NCI-H226 (cell line): Measurements from ENCODE around the gene TLR4.

Experiments used
- DNase-seq: peaks from one replicate; pipeline ENCODE4 v3.0.0-alpha.2; 2015

Gene TLR4

DNA sequence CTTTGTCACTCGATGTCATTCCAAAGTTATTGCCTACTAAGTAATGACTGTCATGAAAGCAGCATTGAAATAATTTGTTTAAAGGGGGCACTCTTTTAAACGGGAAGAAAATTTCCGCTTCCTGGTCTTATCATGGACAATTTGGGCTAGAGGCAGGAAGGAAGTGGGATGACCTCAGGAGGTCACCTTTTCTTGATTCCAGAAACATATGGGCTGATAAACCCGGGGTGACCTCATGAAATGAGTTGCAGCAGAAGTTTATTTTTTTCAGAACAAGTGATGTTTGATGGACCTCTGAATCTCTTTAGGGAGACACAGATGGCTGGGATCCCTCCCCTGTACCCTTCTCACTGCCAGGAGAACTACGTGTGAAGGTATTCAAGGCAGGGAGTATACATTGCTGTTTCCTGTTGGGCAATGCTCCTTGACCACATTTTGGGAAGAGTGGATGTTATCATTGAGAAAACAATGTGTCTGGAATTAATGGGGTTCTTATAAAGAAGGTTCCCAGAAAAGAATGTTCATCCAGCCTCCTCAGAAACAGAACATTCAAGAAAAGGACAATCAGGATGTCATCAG lies 11.3 kb downstream of the TLR4 start:
- no peak for DNase-seq

GRCh38 chr9:117718085-117718484 lies 13.9 kb downstream of the TLR4 start:
- DNase-seq: no peak

DNA sequence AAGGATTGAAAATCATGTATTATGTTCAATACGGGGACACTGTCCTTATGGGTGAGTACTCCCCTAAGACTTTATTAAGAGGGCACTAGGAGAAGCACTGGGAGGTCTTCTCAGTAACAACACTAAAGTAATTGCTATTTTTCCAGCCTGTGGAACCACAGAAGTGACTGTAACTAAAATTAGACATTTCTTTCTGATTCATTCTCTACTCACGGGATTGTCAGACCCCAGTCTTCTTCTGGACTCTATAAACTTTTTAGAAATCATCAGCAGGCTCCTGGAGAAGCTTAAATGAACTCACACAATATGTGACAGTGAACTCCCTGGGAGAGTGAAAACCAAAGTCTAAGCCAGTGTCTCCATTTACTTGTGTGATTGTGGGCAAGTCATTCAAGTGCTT lies 14.5 kb downstream of the TLR4 start:
- no peak for DNase-seq

DNA sequence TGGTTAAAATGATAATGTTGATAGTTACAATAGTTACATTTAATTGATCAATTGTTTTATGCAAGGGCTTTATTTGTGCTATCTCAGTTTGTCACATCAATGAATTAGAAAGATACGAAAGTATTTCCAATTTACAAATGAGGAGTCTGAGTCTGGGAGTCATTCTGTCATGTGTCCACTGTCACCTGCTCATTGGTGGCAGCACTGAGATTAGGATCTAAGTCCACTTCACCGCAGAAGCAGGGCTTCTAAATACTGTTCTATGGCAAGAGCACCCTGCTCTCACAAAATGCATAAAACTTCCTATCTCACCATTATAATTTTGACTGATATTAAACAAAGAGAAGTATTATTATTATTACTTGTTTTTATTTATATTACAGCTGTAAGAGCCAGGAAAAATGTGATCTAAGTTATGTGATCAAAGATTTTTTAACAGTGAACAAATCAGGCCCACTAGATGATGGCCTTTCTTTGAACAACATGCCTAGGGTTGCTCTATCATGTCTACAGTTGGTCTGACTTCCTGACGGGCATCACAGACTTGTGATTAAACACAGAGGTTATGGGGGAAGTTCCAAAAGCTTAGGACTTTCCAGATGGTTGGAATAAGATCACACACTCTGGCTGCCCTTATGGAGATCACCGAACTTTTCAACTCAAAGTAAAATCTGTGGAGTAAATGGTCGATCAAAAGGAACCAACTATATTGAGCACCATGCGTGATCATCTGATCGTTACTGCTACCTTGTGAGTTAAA lies 15.1 kb downstream of the TLR4 start:
- no peak for DNase-seq

GRCh38 chr9:117720066-117720465 lies 15.9 kb downstream of the TLR4 start:
- no peak for DNase-seq

DNA sequence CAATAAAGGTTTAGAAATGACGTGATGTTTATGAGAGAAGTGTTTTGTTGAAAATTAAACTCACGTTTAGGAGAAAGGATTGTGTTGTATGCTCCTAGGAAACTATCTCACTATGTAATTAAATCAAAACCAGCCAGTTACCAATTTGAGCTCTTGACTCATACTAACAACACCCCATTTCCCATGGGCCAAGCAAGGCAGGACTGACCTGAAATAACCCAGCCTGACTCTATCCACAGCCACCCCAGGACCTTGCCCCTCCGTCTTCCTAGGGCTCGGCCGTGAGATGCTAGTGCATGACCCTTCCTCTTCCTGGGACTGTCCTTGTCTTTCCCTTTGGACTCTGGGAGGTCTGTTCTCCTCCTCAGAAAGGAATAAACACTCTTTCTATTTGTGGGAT lies 16.4 kb downstream of the TLR4 start:
- no peak for DNase-seq

DNA sequence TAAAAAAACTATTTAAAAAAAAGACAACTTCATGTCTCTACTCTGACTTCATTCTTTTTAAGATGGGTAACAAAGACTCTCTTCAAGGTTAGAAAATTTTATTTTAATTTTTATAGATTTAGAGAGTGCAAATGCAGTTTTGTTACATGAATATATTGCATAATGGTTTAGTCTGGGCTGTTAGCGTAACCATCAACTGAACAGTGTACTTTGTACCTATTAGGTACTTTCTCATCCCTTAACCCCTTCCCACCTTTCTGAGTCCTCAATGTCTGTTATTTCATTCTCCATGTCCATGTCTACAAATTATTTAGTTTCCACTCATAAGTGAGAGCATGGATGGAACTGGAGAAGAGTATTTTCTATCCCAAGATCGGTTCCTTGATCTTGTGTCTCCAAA lies 16.8 kb downstream of the TLR4 start:
- no peak for DNase-seq

DNA sequence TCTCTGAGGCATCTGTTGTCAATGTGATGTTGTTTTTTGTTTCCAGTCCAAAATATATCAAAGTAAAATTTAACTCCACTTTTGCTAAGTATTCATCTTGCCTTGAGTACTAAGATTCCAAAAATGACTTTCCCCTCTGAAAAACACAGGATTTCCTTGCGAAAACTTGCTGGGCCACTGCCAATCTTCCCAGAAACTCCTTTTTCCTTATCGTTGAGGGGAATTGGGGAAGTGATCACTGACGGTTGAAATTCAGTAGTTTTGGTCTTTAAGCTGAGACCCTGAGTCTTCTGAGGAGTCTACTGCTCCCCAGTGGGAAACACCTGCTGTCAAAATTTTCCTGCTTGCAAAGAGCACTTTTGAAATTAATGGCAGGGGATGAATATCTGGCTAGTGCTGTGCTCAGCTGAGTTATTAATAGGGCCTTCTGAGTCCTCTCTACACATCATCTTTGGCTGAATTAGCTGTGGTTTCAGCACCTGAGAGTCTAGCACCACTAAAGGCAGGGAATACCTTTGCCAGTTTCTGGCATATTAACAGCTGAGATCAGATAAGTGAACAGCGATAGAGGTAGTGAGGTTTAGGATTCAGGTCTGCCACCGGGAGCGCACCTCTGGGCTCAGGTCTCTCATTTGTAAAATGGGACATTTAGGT lies 18.0 kb downstream of the TLR4 start:
- no peak for DNase-seq

GRCh38 chr9:117723986-117724625 lies 19.9 kb downstream of the TLR4 start:
- no peak for DNase-seq

- DNase-seq: no peak
Measured at GRCh38 chr9:117725426-117725887, 21.3 kb downstream of the TLR4 start.

- DNase-seq: no peak
Measured at GRCh38 chr9:117729375-117729774, 25.2 kb downstream of the TLR4 start.

DNA sequence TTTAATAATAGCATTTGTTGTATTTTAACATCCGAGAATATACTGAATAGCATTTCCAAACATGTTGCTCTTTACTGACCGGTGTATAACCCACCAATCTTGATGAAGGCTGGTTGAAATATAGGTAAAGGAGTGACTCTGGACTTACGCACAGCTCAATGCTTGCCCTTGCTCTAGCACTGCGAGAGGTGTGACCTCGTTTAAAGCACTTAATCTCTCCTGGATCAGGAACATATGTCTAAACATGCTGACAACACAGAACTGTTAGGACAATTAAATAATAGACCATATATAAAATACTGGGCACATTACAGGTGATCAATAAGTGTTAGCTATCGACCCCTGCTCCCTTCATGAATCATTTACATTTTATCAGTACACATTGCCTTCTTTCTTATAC lies 28.3 kb downstream of the TLR4 start:
- no peak for DNase-seq

- no peak for DNase-seq
Measured at GRCh38 chr9:117733465-117733864, 29.3 kb downstream of the TLR4 start.

DNA sequence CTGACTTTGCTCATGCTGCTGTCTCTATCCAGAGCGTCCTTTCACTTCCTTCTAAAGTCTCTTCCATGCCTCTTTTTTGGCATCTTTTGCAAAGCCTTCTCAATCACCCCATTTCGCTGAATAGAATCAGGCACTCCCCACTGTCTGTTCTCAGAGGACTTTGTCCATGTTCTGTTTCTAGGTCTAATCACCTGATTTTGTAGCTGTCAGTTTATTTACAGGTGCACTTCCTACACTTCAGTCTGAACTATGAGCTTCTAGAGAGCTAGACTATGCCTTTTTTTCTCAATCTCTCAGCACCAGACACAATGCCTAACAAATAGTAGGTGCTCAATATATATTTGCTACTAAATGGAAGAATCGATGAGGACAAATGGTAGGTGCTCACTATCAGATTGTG lies 29.9 kb downstream of the TLR4 start:
- no peak for DNase-seq

DNA sequence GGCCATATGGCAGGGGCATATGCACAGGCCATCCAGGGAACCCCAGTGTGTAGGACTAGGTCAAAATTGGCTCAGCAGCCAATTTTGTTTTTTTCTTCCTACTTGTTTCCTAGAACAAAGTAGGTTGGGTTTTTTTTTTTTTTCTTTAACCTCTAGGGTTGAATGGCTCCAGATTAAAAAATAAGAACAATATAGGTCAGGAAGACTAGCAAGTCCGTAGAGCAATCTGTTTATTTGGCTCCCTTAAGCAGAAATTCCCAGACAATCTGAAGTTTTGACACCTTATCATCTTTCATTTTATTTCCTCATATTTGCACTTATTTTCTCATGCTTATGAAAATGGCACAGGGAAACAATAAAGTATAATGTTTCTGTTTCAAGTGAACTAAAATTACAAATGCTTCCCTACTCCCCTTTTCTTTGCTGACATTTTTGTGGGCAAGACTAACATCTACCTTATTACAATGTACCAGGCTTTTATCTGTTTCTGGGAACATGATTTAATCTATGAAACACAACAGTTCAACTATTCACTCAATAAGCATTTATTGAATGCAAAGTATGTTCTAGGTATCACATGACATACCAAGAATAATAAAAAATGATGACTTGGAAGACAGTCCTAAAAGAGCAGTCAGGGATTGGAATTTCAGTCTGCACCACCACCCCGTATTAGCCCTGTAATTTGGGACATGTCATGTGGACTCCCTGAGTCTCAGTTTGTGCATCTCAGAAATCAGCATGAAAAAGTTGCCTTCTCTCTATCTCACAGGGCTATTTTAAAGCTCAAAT lies 30.5 kb downstream of the TLR4 start:
- no peak for DNase-seq

DNA sequence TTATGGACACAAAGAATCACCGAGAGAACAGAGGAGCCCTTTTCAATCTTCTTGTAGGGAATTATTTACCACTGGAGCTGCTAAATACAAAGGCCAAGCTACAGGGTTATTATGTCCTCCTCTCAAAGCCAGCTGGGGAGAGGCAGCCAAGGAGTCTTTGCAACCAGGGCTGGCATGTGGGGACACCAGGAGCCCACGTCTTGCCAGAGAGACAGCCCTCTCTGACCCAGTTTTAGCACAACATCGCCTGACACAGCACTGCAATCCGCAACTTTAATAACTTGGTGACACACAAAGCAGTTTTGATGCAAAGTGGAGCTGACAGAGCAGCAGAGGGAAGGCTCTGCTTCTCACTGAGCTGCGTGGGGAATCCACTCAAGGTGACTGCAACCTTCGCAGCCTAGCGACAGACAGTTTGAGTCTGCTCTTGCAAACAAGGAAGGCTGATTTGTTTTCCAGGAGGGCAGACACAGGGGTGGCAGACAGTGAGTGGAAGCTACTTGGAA lies 33.6 kb downstream of the TLR4 start:
- no peak for DNase-seq

DNA sequence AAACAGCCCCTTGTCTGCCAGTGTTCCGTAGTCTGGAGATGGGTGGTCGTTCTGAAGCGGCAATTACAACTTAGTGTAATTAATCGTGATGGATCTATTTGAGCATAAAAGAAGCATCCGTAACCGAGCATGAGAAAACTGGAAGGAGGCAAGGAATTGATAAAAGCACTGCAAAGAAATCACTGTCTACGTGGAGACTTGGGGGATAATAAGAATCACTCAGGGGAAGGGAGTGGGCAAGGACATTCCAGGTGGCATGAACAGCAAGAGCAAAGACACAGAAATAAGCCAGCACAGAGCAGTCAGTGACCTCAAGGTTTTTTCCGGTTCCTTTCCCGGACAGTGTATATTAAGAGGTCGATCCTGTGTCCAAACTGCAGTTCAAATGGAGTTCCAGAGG lies 35.0 kb downstream of the TLR4 start:
- no peak for DNase-seq

GRCh38 chr9:117739624-117740347 lies 35.6 kb downstream of the TLR4 start:
- no peak for DNase-seq

GRCh38 chr9:117742131-117742530 lies 37.9 kb downstream of the TLR4 start:
- DNase-seq: no peak

DNA sequence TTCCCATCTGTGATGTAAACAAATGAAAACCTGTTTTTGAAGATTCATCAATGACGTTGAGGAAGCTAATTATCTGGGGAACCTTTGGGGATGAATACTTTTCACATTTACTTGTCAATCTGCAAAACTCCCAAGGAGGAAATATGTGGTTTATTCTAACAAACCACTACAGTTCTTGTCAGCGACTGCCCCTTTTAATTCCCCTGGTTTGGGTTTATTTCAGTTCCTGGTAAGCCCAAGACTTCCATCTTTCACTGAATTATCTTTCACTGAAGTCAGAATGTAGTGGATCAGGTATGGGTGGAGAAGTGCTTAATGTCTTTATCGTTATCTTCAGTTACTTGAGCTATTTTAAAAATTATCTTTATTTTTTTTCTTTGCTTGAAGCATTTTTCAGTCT lies 40.2 kb downstream of the TLR4 start:
- no peak for DNase-seq

GRCh38 chr9:117744856-117745389 lies 40.7 kb downstream of the TLR4 start:
- DNase-seq: no peak

- no peak for DNase-seq
Measured at GRCh38 chr9:117745598-117745997, 41.4 kb downstream of the TLR4 start.
